Measurements from ENCODE around the gene MIER2.

Gene MIER2

GRCh38 chr19:334296-335071, 10.1 kb downstream of the MIER2 start:
- DNase-seq (ENCODE audit: low read depth in 2 of 2, low spot score in 1 of 2) = no peak

DNA sequence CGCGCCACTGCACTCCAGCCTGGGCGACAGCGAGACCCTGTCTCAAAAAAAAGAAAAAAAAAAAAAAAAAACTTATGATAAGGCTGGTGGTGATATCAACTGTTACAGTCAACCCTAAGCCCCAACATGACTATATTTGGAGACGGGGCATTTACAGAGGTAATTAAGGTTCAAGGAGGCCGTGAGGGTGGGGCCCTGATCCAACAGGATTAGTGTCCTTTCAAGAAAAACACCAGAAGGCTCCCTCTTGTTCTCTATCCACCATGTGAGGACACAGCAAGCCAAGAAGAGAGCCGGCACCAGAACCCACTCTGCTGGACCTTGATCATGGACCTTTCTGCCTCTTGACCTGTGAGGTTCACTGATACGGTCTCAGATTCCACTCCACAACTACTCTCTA, 14.1 kb downstream of the MIER2 start:
- DNase-seq (ENCODE audit: low read depth in 2 of 2, low spot score in 1 of 2) = no peak

DNA sequence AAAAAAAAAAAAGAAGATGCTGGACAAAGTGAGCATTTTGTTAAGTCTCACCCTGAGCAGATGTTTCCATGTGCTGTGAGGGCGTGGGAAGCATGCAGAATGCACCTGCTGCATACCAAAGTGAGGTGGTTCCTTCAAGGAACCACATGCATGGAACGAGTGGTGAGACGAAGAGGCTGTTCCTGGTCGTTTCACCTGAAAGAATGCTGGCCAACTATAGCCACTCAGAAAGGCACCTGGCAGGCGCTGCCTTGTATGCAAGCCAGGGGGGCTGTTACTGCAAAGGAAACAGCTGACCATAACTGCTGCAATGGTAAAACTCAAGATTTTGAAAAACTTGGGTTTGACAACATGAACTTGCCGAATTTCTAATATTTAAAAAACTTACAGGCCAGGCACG, 14.7 kb downstream of the MIER2 start:
- no peak for DNase-seq (ENCODE audit: low read depth in 2 of 2, low spot score in 1 of 2)

DNA sequence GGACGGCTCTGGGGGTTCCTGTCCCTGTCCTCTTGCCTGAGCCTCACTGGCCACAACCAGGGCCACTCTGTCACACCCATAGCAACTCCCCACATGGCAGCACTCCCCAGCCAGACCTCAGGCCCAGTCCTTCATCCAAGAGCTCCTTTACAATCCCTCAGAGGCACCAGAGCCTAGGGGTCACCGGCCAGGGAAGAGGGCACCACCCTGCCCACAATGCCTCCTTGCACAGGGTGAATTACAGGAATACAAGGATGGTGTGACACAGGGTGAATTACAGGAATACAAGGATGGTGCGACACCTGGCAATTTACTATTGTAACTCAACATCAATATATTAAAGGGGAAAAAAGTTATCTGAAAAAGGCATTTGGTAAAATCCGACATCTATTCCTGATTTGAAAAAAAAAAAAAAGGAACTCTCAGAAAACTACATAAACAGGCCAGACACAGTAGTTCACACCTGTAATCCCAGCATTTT, 16.5 kb downstream of the MIER2 start:
- no peak for DNase-seq (ENCODE audit: low read depth in 2 of 2, low spot score in 1 of 2)

- DNase-seq (ENCODE audit: low read depth in 2 of 2, low spot score in 1 of 2) = no peak
These were observed 17.1 kb downstream of the MIER2 start for GRCh38 chr19:327291-328024.

DNA sequence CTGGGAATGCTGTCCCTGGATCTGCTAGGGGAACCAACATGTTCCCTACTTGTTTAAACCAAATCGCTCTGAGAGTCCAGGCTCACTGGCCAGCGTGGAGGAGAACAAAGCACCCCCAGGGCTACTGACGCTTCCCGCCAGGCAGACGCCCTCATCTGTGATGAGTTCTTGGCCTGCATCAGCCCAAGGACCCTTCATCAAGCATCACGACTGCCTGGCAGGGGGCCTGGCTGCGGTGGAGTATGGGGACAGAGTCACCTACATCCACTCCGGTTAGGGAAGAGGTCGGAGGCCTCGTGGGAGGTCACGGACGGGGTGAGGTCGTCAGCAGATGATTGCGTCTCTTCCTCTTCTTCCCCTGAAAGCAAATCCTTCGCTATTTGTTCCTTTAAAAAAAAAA, 17.7 kb downstream of the MIER2 start:
- DNase-seq (ENCODE audit: low read depth in 2 of 2, low spot score in 1 of 2) = no peak

DNA sequence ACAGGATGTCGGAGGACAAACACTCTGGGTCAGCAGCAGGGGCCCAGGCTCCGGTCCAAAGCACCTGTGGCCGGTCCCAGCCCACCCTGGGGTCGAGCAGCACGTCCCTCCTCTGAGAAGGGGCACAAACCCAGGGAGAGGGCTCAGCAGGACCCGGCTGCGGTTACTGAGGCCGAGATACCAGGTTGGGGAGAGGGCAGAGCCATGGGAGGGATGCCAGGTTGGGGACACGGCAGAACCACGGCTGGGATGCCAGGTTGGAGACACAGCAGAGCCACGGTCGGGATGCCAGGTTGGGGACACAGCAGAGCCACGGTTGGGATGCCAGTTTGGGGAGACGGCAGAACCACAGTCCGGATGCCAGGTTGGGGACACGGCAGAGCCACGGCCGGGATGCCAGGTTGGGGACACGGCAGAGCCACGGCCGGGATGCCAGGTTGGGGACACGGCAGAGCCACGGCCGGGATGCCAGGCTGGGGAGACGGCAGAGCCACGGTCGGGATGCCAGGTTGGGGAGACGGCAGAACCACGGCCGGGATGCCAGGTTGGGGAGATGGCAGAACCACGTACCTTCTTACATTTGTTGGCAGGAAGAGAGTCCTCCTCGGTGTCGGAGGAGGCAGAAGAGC, 18.5 kb downstream of the MIER2 start:
- no peak for DNase-seq (ENCODE audit: low read depth in 2 of 2, low spot score in 1 of 2)

DNA sequence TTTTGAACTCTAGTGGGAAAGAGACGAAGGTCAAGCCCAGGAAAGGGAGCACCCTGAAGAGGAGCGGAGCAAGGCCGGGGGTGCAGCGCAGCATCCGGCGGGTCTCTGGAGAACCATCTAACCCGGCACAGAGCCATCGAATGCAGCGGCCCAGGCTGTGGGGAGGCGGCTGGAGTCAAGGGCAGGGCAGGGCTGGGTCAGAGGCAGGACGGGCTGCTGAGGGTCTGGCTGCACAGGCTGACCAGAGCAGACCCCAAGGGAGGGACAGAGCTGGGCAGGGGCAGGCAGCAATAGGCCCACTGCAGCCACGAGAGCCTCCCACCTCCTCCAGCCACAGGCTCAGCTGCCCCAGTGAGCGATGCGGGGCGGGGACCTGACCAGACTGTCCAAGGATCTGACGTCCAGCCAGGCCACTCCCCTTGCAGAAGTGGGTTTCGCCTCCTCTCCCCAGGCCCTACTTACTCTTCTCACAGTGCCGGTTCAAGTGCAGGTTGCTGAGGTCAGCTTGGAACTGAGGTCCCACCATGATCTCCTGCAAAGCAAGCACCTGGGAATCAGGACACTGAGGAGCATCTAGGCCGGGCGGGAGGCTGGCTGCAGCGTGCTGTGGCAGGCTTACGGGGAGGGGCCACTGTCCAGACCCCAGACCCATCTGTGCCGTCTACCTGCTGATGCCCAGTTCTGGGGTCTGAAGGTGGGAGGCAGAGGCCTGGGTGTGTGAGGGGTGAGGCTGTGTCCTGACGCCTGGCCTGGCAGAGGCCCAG, 19.2 kb downstream of the MIER2 start:
- DNase-seq (ENCODE audit: low read depth in 2 of 2, low spot score in 1 of 2) = no peak

- no peak for DNase-seq (ENCODE audit: low read depth in 2 of 2, low spot score in 1 of 2)
These were observed 19.9 kb downstream of the MIER2 start for GRCh38 chr19:324716-325115.

GRCh38 chr19:322616-323015, 22.0 kb downstream of the MIER2 start:
- DNase-seq (ENCODE audit: low read depth in 2 of 2, low spot score in 1 of 2) = no peak

GRCh38 chr19:318509-318774, 26.2 kb downstream of the MIER2 start:
- DNase-seq (ENCODE audit: low read depth in 2 of 2, low spot score in 1 of 2) = no peak

- no peak for DNase-seq (ENCODE audit: low read depth in 2 of 2, low spot score in 1 of 2)
These were observed 26.7 kb downstream of the MIER2 start for GRCh38 chr19:317710-318508.

GRCh38 chr19:315811-316210, 28.8 kb downstream of the MIER2 start:
- no peak for DNase-seq (ENCODE audit: low read depth in 2 of 2, low spot score in 1 of 2)

GRCh38 chr19:313988-314815, 30.4 kb downstream of the MIER2 start:
- DNase-seq (ENCODE audit: low read depth in 2 of 2, low spot score in 1 of 2) = no peak

- DNase-seq (ENCODE audit: low read depth in 2 of 2, low spot score in 1 of 2) = no peak
These were observed 31.2 kb downstream of the MIER2 start for GRCh38 chr19:313169-313987.

DNA sequence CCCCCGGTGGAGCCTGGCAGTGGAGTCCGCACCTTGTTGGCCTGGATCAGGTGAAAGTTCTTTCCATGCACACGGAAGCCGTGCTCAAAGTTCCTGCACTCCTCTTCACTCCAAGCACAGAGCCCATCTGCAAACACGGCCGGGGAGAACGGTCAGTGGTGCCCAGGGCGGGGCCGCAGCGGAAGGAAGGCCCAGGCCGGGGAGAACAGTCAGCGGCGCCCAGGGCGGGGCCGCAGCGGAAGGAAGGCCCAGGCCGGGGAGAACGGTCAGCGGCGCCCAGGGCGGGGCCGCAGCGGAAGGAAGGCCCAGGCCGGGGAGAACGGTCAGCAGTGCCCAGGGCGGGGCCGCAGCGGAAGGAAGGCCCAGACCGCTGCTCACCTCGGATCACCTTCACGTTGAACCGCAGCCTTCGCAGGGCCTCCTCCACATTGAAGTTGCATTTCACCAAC, 32.8 kb downstream of the MIER2 start:
- DNase-seq (ENCODE audit: low read depth in 2 of 2, low spot score in 1 of 2) = no peak

GRCh38 chr19:310781-311496, 33.7 kb downstream of the MIER2 start:
- no peak for DNase-seq (ENCODE audit: low read depth in 2 of 2, low spot score in 1 of 2)

DNA sequence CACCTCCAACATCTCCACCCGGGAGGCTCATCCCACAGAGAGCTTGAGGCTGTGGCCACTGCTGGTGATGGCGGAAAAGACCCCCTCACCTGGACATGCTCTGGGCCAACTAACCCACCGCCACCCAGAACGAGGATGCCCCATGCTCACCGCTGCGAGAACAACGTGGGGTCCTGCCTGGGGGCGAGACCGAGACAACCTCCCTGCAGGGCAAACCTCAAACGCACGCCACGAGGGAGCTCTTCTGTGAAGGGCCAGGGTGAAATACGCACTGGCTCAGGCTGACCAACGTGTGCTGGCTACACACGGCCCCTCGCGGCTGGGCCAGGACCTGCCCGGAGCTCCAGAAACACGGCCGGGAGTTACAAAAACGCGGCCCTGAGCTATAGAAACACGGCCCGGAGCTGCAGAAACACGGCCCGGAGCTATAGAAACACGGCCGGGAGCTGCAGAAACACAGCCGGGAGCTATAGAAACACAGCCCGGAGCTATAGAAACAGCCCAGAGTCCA, 34.4 kb downstream of the MIER2 start:
- no peak for DNase-seq (ENCODE audit: low read depth in 2 of 2, low spot score in 1 of 2)

Data from stimulated activated CD8-positive, alpha-beta memory T cell treated with anti-CD3 and anti-CD28 coated beads, Interleukin-4, amount 100 ng/mL, for 4 hours (primary cell).